ENCODE results near the gene ENKUR. TPM values are rescaled to one million over a fixed set of nuclear protein-coding genes. Genes with fewer than 3 reads are reported as not detected.

ENKUR gene
- total RNA-seq, 1 experiment from 2014 or later, result 0.13 TPM

- H3K4me3 ChIP-seq (ENCODE audit: low read depth in 2 of 2, low read length in 2 of 2), result no peak overlapping the region
- H3K27ac ChIP-seq (ENCODE audit: low read length), result no peak overlapping the region
- in situ Hi-C loops (cut with HindIII; ENCODE audit: low pct_unique_long_range_greater_than_20kb, low sequenced_read_pairs) (no loop called here), intact Hi-C loops (cut with micrococcal nuclease; ENCODE audit: unreplicated experiment) (no loop called here)
- ChIA-PET POLR2A (no interaction called here), CTCF (no interaction called here)
- ATAC-seq (no peak), DNase-seq (ENCODE audit: low read depth, low spot score) (no peak)
- no peaks in the 10 kb centered on the region for H3K4me1 ChIP-seq (ENCODE audit: control insufficient read depth, insufficient read depth, low read length)
- no peaks in the 10 kb centered on the region for H3K9me3 ChIP-seq (ENCODE audit: control insufficient read depth, insufficient read depth, low read depth, low read length)
- TF ChIP-seq SIN3A (IDR thresholded peaks at IDR 0.05; ENCODE audit: borderline replicate concordance, insufficient read depth, low read depth, low read length) (no peak), TCF7L2 (IDR thresholded peaks at IDR 0.05; ENCODE audit: low read depth, low read length) (no peak), CTCF (IDR thresholded peaks at IDR 0.05) (peak; percentile 16; the same call in 1 of the 2 replicates), POLR2AphosphoS5 (IDR thresholded peaks at IDR 0.05; ENCODE audit: low read depth, low read length) (no peak)
- BruUV-seq (replicated peaks), result no TSS peak
- H3K36me3 ChIP-seq (ENCODE audit: control insufficient read depth, insufficient read depth, low read length), result no peaks in the 10 kb centered on the region; the same call in 1 of the 2 replicates
- H3K27me3 ChIP-seq (ENCODE audit: control insufficient read depth, insufficient read depth, low read length), result no peaks in the 10 kb centered on the region
Measured at GRCh38 chr10:24935504-24936292, 80.3 kb downstream of the ENKUR start.

Other genes starting within 250 kb of the ENKUR start
- gene PRTFDC1, start 63.6 kb downstream of the ENKUR start, total RNA-seq (2021; ENCODE audit: unreplicated experiment), result 3.0 TPM
- gene THNSL1, start 454 bp upstream of the ENKUR start, total RNA-seq (2021; ENCODE audit: unreplicated experiment), result 3.0 TPM
- gene GPR158, start 158.8 kb upstream of the ENKUR start, total RNA-seq (2021; ENCODE audit: unreplicated experiment), result 0.64 TPM